Thymus (tissue), 11 donors: ENCODE measurements around the gene RER1. TPM values are rescaled to one million over a fixed set of nuclear protein-coding genes. Genes with fewer than 3 reads are reported as not detected.
"Not testable (repeated sequence)": the region's sequence is repeated elsewhere in the genome, so short reads cannot be mapped to it uniquely, and the experiment has no call there.

Experiments used
- DNase-seq, 9 donors: peaks; one replicate each; pipeline ENCODE4 v3.0.0-alpha.2; 2013; ENCODE audit warnings: low spot score in 9 of 9, low read depth in 6 of 9, missing footprints in 1 of 9
- H3K27ac ChIP-seq, 2 donors: one replicate each; pipeline ENCODE4 v1.5.1; 2013; ENCODE audit warnings: control low read depth in 1 of 2, low read depth in 1 of 2, low read length in 1 of 2, mild to moderate bottlenecking in 1 of 2, moderate library complexity in 1 of 2
- H3K27me3 ChIP-seq, 2 donors: one replicate each; pipeline ENCODE4 v1.5.1; 2013; ENCODE audit warnings: low read length in 1 of 2; ENCODE audit not compliant: control insufficient read depth in 2 of 2, insufficient read depth in 1 of 2
- H3K36me3 ChIP-seq, 2 donors: one replicate each; pipeline ENCODE4 v1.5.1; 2013; ENCODE audit warnings: low read length in 1 of 2, mild to moderate bottlenecking in 1 of 2, moderate library complexity in 1 of 2; ENCODE audit not compliant: control insufficient read depth in 2 of 2, insufficient read depth in 2 of 2
- H3K4me1 ChIP-seq, 2 donors: one replicate each; pipeline ENCODE4 v1.5.1; 2013; ENCODE audit warnings: low read length in 2 of 2; ENCODE audit not compliant: control insufficient read depth in 2 of 2, insufficient read depth in 2 of 2
- H3K4me3 ChIP-seq, 2 donors: one replicate each; pipeline ENCODE4 v1.5.1; 2013; ENCODE audit warnings: low read length in 2 of 2, control low read depth in 1 of 2, mild to moderate bottlenecking in 1 of 2
- H3K9me3 ChIP-seq, 2 donors: one replicate each; pipeline ENCODE4 v1.5.1; 2013; ENCODE audit warnings: low read length in 1 of 2, mild to moderate bottlenecking in 1 of 2; ENCODE audit not compliant: control insufficient read depth in 2 of 2, insufficient read depth in 1 of 2
- WGBS: extraction: QIAGEN DNeasy Blood & Tissue Kit; methylation state at CpG from one replicate; pipeline ENCODE4 v1.1.7; 2013; 5-methylcytosine and 5-hydroxymethylcytosine counted together
- polyA plus RNA-seq: library from polyadenylated mRNA; stranded (reverse); fragments of 200-250 nt; gene quantifications from one replicate; pipeline ENCODE4 v1.2.3, GENCODE V29; 2013
- total RNA-seq: library from RNA; stranded (reverse); fragments of 120-200 nt; gene quantifications from one replicate; pipeline ENCODE4 v1.2.4, GENCODE V29; 2013
- donor health status: healthy.

The RER1 gene
- total and polyA plus RNA-seq, 2 donors = 58.6 to 85.8 TPM

GRCh38 chr1:2440346-2440745 lies 48.7 kb downstream of the RER1 start:
- not testable (repeated sequence) for H3K4me3 ChIP-seq, H3K27ac ChIP-seq, H3K4me1 ChIP-seq, H3K36me3 ChIP-seq, H3K9me3 ChIP-seq, DNase-seq
- H3K27me3 ChIP-seq = peaks cover 34 to 36% of the 10 kb centered on the region in 2 donors
- 95% methylated on average over 23 of the region's 23 CpGs for WGBS

- Histone ChIP-seq H3K27ac (no peak overlapping the region), H3K27me3 (peaks cover 39 to 50% of the 10 kb centered on the region in 2 donors), H3K4me1 (no peaks in the 10 kb centered on the region), H3K36me3 (no peaks in the 10 kb centered on the region), H3K9me3 (no peaks in the 10 kb centered on the region), H3K4me3 (no peak overlapping the region)
- no peak for DNase-seq
- WGBS = 82% methylated on average over 13 of the region's 13 CpGs
Measured at GRCh38 chr1:2441746-2442145, 50.1 kb downstream of the RER1 start.

GRCh38 chr1:2442661-2443060 lies 51.0 kb downstream of the RER1 start:
- DNase-seq = no peak
- 84% methylated on average over 6 of the region's 6 CpGs for WGBS
- peaks cover 39 to 59% of the 10 kb centered on the region in 2 donors for H3K27me3 ChIP-seq

GRCh38 chr1:2443277-2444137 lies 51.9 kb downstream of the RER1 start:
- no peaks in the 10 kb centered on the region for H3K4me1 ChIP-seq
- WGBS = 3% methylated on average over 107 of the region's 107 CpGs
- no peak overlapping the region for H3K27ac ChIP-seq
- H3K4me3 ChIP-seq = no peak overlapping the region
- H3K9me3 ChIP-seq = no peaks in the 10 kb centered on the region
- peaks cover 39 to 68% of the 10 kb centered on the region in 2 donors for H3K27me3 ChIP-seq
- no peaks in the 10 kb centered on the region for H3K36me3 ChIP-seq
- peak in 1 of 9 donors; percentile 13 for DNase-seq

More at GRCh38 chr1:2442661-2443060, 51.0 kb downstream of the RER1 start:
- H3K4me3 ChIP-seq = no peak overlapping the region
- no peaks in the 10 kb centered on the region for H3K9me3 ChIP-seq
- H3K36me3 ChIP-seq = no peaks in the 10 kb centered on the region
- no peaks in the 10 kb centered on the region for H3K4me1 ChIP-seq
- no peak overlapping the region for H3K27ac ChIP-seq

GRCh38 chr1:2444138-2444591 lies 52.5 kb downstream of the RER1 start:
- Histone ChIP-seq H3K27ac (no peak overlapping the region), H3K36me3 (no peaks in the 10 kb centered on the region), H3K9me3 (no peaks in the 10 kb centered on the region), H3K4me1 (no peaks in the 10 kb centered on the region), H3K27me3 (peaks cover 39 to 72% of the 10 kb centered on the region in 2 donors), H3K4me3 (no peak overlapping the region)
- no peak for DNase-seq
- 45% methylated on average over 27 of the region's 27 CpGs for WGBS

GRCh38 chr1:2445162-2445822 lies 53.7 kb downstream of the RER1 start:
- Histone ChIP-seq H3K9me3 (no peaks in the 10 kb centered on the region), H3K27me3 (peaks cover 39 to 72% of the 10 kb centered on the region in 2 donors), H3K36me3 (no peaks in the 10 kb centered on the region), H3K4me1 (no peaks in the 10 kb centered on the region), H3K4me3 (no peak overlapping the region), H3K27ac (no peak overlapping the region)
- 86% methylated on average over 16 of the region's 16 CpGs for WGBS
- DNase-seq = no peak

GRCh38 chr1:2445823-2446215 lies 54.2 kb downstream of the RER1 start:
- DNase-seq = no peak
- no peaks in the 10 kb centered on the region for H3K36me3 ChIP-seq
- H3K4me1 ChIP-seq = no peaks in the 10 kb centered on the region
- WGBS = 88% methylated on average over 15 of the region's 15 CpGs
- H3K27ac ChIP-seq = no peak overlapping the region
- peaks cover 39 to 72% of the 10 kb centered on the region in 2 donors for H3K27me3 ChIP-seq
- no peaks in the 10 kb centered on the region for H3K9me3 ChIP-seq
- no peak overlapping the region for H3K4me3 ChIP-seq

GRCh38 chr1:2446394-2446793 lies 54.8 kb downstream of the RER1 start:
- Histone ChIP-seq H3K36me3 (no peaks in the 10 kb centered on the region), H3K27me3 (peaks cover 39 to 73% of the 10 kb centered on the region in 2 donors), H3K27ac (no peak overlapping the region), H3K4me3 (no peak overlapping the region), H3K9me3 (no peaks in the 10 kb centered on the region), H3K4me1 (no peaks in the 10 kb centered on the region)
- WGBS = 58% methylated on average over 13 of the region's 13 CpGs
- DNase-seq = no peak

- no peak for DNase-seq
- 71% methylated on average over 9 of the region's 9 CpGs for WGBS
- Histone ChIP-seq H3K4me3 (no peak overlapping the region), H3K4me1 (no peaks in the 10 kb centered on the region), H3K36me3 (no peaks in the 10 kb centered on the region), H3K9me3 (no peaks in the 10 kb centered on the region), H3K27me3 (peaks cover 38 to 70% of the 10 kb centered on the region in 2 donors), H3K27ac (no peak overlapping the region)
Measured at GRCh38 chr1:2446861-2447260, 55.2 kb downstream of the RER1 start.
